ENCODE measurements around the gene ATP2C2.

Gene ATP2C2

DNA sequence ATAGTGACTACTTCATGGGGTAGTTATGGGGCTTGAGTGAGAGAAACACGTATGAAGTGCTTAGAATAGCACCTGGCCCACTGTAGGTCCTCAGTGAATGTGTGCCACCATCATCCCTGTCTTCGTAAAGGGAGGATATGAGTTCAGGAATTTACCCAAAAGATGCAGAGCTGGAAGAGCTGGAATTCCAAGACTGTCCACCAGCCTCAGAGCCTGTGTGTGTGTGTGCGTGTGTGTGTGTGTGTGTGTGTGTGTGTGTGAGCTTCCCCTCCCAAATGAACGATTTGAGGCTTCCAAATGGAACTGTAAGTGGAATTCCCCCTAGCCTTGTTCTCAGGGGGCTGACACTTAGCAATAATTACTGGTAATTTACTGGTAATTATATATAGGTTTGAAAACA, 46.4 kb upstream of the ATP2C2 start:
- no peaks in the 10 kb centered on the region for H3K79me1 ChIP-seq (replicated peaks; ENCODE audit: low read length, poor library complexity, severe bottlenecking)

DNA sequence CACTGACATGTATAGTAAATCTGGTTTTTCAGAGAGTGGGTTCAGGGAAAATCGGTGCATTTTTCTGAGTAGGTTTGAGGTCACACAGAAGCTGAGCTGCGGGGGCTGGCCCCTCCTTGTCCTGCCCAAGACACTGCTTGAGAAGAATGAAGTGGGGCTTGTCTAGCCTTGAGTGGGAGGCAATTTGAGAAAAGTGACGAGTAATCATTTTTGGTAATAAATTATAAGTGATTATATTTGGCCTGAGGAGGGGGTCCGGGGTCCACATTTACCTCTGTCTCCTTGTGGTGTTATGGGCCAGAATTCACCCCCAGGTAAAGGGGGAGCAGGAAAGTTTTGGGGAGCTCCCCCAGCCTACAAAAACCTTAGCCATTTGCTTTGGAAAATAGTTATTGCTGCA, 45.6 kb upstream of the ATP2C2 start:
- H2AFZ ChIP-seq (ENCODE audit: low read depth, low read length), result no peak overlapping the region
- DNase-seq, result no peak
- WGBS, result 86% methylated on average over 4 of the region's 4 CpGs
- H2AK5ac ChIP-seq (ENCODE audit: low read length, severe bottlenecking), result no peak overlapping the region
- H3K9ac ChIP-seq (ENCODE audit: low read length), result no peak overlapping the region
- H3K9me3 ChIP-seq (ENCODE audit: control insufficient read depth, low read length), result peaks cover 27% of the 10 kb centered on the region
- no peak overlapping the region for H4K91ac ChIP-seq (ENCODE audit: low read length)
- no peaks in the 10 kb centered on the region for H3K36me3 ChIP-seq (ENCODE audit: control insufficient read depth in 1 of 2, insufficient read depth in 2 of 2, low read depth in 1 of 2, low read length in 2 of 2)
- no peak overlapping the region for H3K18ac ChIP-seq (ENCODE audit: low read depth in 1 of 2, low read length in 2 of 2)
- no peak overlapping the region for H2BK5ac ChIP-seq (ENCODE audit: low read depth, low read length, poor library complexity, severe bottlenecking)
- no peaks in the 10 kb centered on the region for H3K79me1 ChIP-seq (replicated peaks; ENCODE audit: low read length, poor library complexity, severe bottlenecking)
- H3K4me1 ChIP-seq (ENCODE audit: control insufficient read depth, insufficient read depth, low read depth, low read length), result no peaks in the 10 kb centered on the region
- H3K4me2 ChIP-seq (ENCODE audit: low read length, poor library complexity, severe bottlenecking), result no peak overlapping the region
- H3K14ac ChIP-seq (ENCODE audit: low read length in 2 of 2), result no peak overlapping the region
- no peak overlapping the region for H3K4ac ChIP-seq (ENCODE audit: low read depth in 1 of 2, low read length in 2 of 2)
- H3K23ac ChIP-seq (ENCODE audit: low read length in 2 of 2), result no peak overlapping the region
- no peak overlapping the region for H3K4me3 ChIP-seq (ENCODE audit: insufficient read depth in 1 of 2, low read depth in 1 of 2, low read length in 2 of 2)
- H4K8ac ChIP-seq (ENCODE audit: low read length), result no peak overlapping the region
- H2BK120ac ChIP-seq (ENCODE audit: low read depth, low read length), result no peak overlapping the region
- no peak overlapping the region for H2BK15ac ChIP-seq (ENCODE audit: low read depth, poor library complexity, severe bottlenecking)
- H3K27me3 ChIP-seq (ENCODE audit: control insufficient read depth in 1 of 2, insufficient read depth in 1 of 2, low read length in 2 of 2), result peaks cover 12 to 54% of the 10 kb centered on the region in 2 experiments
- H2BK12ac ChIP-seq (ENCODE audit: low read length in 2 of 2), result no peak overlapping the region
- H3K27ac ChIP-seq (ENCODE audit: low read length, poor library complexity, severe bottlenecking), result no peak overlapping the region

More for the DNA sequence above, 46.4 kb upstream of the ATP2C2 start:
- no peak for DNase-seq
- no peak overlapping the region for H3K18ac ChIP-seq (ENCODE audit: low read depth in 1 of 2, low read length in 2 of 2)
- H3K4ac ChIP-seq (ENCODE audit: low read depth in 1 of 2, low read length in 2 of 2), result no peak overlapping the region
- no peak overlapping the region for H2AFZ ChIP-seq (ENCODE audit: low read depth, low read length)
- no peak overlapping the region for H3K27ac ChIP-seq (ENCODE audit: low read length, poor library complexity, severe bottlenecking)
- peaks cover 22% of the 10 kb centered on the region for H3K9me3 ChIP-seq (ENCODE audit: control insufficient read depth, low read length)
- H3K4me1 ChIP-seq (ENCODE audit: control insufficient read depth, insufficient read depth, low read depth, low read length), result no peaks in the 10 kb centered on the region
- H3K27me3 ChIP-seq (ENCODE audit: control insufficient read depth in 1 of 2, insufficient read depth in 1 of 2, low read length in 2 of 2), result peaks cover 12 to 56% of the 10 kb centered on the region in 2 experiments
- H2BK120ac ChIP-seq (ENCODE audit: low read depth, low read length), result no peak overlapping the region
- H3K36me3 ChIP-seq (ENCODE audit: control insufficient read depth in 1 of 2, insufficient read depth in 2 of 2, low read depth in 1 of 2, low read length in 2 of 2), result no peaks in the 10 kb centered on the region
- no peak overlapping the region for H3K4me3 ChIP-seq (ENCODE audit: insufficient read depth in 1 of 2, low read depth in 1 of 2, low read length in 2 of 2)
- H3K4me2 ChIP-seq (ENCODE audit: low read length, poor library complexity, severe bottlenecking), result no peak overlapping the region
- H3K9ac ChIP-seq (ENCODE audit: low read length), result no peak overlapping the region
- H2BK15ac ChIP-seq (ENCODE audit: low read depth, poor library complexity, severe bottlenecking), result no peak overlapping the region
- H4K91ac ChIP-seq (ENCODE audit: low read length), result no peak overlapping the region
- no peak overlapping the region for H3K23ac ChIP-seq (ENCODE audit: low read length in 2 of 2)
- no peak overlapping the region for H2AK5ac ChIP-seq (ENCODE audit: low read length, severe bottlenecking)
- H4K8ac ChIP-seq (ENCODE audit: low read length), result no peak overlapping the region
- WGBS, result 70% methylated on average over 3 of the region's 4 CpGs
- H3K14ac ChIP-seq (ENCODE audit: low read length in 2 of 2), result no peak overlapping the region
- H2BK5ac ChIP-seq (ENCODE audit: low read depth, low read length, poor library complexity, severe bottlenecking), result no peak overlapping the region
- no peak overlapping the region for H2BK12ac ChIP-seq (ENCODE audit: low read length in 2 of 2)

DNA sequence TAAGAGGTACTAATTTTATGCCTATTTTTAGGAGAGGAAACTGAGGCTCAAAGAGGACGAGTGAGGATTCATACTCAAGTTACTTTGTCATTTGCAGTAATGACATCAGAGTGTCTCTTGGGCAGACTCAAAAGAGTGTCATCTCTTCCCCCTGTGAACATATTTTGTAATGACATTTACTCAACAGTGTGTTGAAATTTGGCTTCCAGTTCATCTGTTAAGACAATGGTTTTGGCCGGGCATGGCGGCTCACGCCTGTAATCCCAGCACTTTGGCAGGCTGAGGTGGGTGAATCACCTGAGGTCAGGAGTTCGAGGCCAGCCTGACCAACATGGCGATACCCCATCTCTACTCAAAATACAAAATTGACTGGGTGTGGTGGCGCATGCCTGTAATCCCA, 44.7 kb upstream of the ATP2C2 start:
- Histone ChIP-seq H3K36me3 (ENCODE audit: control insufficient read depth in 1 of 2, insufficient read depth in 2 of 2, low read depth in 1 of 2, low read length in 2 of 2) (no peaks in the 10 kb centered on the region), H2AK5ac (ENCODE audit: low read length, severe bottlenecking) (no peak overlapping the region), H3K4me3 (ENCODE audit: insufficient read depth in 1 of 2, low read depth in 1 of 2, low read length in 2 of 2) (no peak overlapping the region), H2BK5ac (ENCODE audit: low read depth, low read length, poor library complexity, severe bottlenecking) (no peak overlapping the region), H3K4me2 (ENCODE audit: low read length, poor library complexity, severe bottlenecking) (no peak overlapping the region), H3K4me1 (ENCODE audit: control insufficient read depth, insufficient read depth, low read depth, low read length) (no peaks in the 10 kb centered on the region), H2BK120ac (ENCODE audit: low read depth, low read length) (no peak overlapping the region), H3K4ac (ENCODE audit: low read depth in 1 of 2, low read length in 2 of 2) (no peak overlapping the region), H4K8ac (ENCODE audit: low read length) (no peak overlapping the region), H3K27ac (ENCODE audit: low read length, poor library complexity, severe bottlenecking) (no peak overlapping the region), H4K91ac (ENCODE audit: low read length) (no peak overlapping the region), H3K18ac (ENCODE audit: low read depth in 1 of 2, low read length in 2 of 2) (no peak overlapping the region), H3K14ac (ENCODE audit: low read length in 2 of 2) (no peak overlapping the region), H3K27me3 (ENCODE audit: control insufficient read depth in 1 of 2, insufficient read depth in 1 of 2, low read length in 2 of 2) (peaks cover 16 to 54% of the 10 kb centered on the region in 2 experiments), H2BK15ac (ENCODE audit: low read depth, poor library complexity, severe bottlenecking) (no peak overlapping the region), H3K9ac (ENCODE audit: low read length) (no peak overlapping the region), H3K23ac (ENCODE audit: low read length in 2 of 2) (no peak overlapping the region), H3K79me1 (replicated peaks; ENCODE audit: low read length, poor library complexity, severe bottlenecking) (no peaks in the 10 kb centered on the region), H3K9me3 (ENCODE audit: control insufficient read depth, low read length) (peaks cover 27% of the 10 kb centered on the region), H2AFZ (ENCODE audit: low read depth, low read length) (no peak overlapping the region), H2BK12ac (ENCODE audit: low read length in 2 of 2) (no peak overlapping the region)
- 93% methylated on average over 7 of the region's 7 CpGs for WGBS
- no peak for DNase-seq

DNA sequence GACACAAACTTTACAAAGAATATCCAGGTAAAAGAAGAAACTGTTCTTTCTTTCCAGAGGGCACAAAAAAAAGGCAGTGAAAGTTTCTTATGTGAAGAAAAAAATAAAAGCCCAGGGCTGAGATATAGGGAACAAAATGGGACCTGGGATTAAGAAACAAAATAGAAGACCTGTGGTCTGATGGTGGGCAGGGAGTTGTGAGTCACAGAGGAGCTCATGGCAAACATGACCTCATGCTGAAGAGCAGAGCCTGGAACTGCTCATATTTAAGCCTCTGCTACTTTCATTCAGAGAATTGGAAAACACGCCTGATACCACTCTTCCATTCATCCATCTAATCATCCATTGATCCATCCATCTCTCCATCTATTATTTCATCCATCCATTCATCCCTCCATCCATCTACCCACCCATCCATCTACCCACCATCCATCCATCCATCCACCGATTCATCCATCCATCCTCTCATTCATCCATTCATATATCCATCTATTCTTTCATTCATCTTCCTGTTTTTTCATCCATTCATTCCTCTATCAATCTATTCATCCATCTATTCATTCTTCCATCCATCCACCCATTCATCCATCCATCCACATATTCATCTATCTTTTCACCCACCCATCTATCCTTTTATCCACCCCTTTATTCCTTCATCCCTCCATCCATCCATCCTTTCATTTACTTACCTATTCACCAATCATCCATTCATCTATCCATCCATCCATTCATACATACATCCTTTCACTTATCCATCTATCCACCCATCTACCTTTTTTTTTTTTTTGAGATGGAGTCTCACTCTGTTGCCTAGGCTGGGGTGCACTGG, 43.7 kb upstream of the ATP2C2 start:
- Histone ChIP-seq H2BK5ac (ENCODE audit: low read depth, low read length, poor library complexity, severe bottlenecking) (no peak overlapping the region), H3K4me3 (ENCODE audit: insufficient read depth in 1 of 2, low read depth in 1 of 2, low read length in 2 of 2) (no peak overlapping the region), H3K27ac (ENCODE audit: low read length, poor library complexity, severe bottlenecking) (no peak overlapping the region), H2AFZ (ENCODE audit: low read depth, low read length) (no peak overlapping the region), H3K4me2 (ENCODE audit: low read length, poor library complexity, severe bottlenecking) (no peak overlapping the region), H3K79me1 (replicated peaks; ENCODE audit: low read length, poor library complexity, severe bottlenecking) (no peaks in the 10 kb centered on the region), H3K4me1 (ENCODE audit: control insufficient read depth, insufficient read depth, low read depth, low read length) (no peaks in the 10 kb centered on the region), H2BK120ac (ENCODE audit: low read depth, low read length) (no peak overlapping the region), H2BK15ac (ENCODE audit: low read depth, poor library complexity, severe bottlenecking) (no peak overlapping the region), H3K18ac (ENCODE audit: low read depth in 1 of 2, low read length in 2 of 2) (no peak overlapping the region), H2BK12ac (ENCODE audit: low read length in 2 of 2) (no peak overlapping the region), H3K36me3 (ENCODE audit: control insufficient read depth in 1 of 2, insufficient read depth in 2 of 2, low read depth in 1 of 2, low read length in 2 of 2) (no peaks in the 10 kb centered on the region), H4K91ac (ENCODE audit: low read length) (no peak overlapping the region), H3K4ac (ENCODE audit: low read depth in 1 of 2, low read length in 2 of 2) (no peak overlapping the region), H2AK5ac (ENCODE audit: low read length, severe bottlenecking) (no peak overlapping the region), H3K23ac (ENCODE audit: low read length in 2 of 2) (no peak overlapping the region), H3K9ac (ENCODE audit: low read length) (no peak overlapping the region), H4K8ac (ENCODE audit: low read length) (no peak overlapping the region), H3K9me3 (ENCODE audit: control insufficient read depth, low read length) (peaks cover 27% of the 10 kb centered on the region), H3K27me3 (ENCODE audit: control insufficient read depth in 1 of 2, insufficient read depth in 1 of 2, low read length in 2 of 2) (peaks cover 16 to 54% of the 10 kb centered on the region in 2 experiments), H3K14ac (ENCODE audit: low read length in 2 of 2) (no peak overlapping the region)
- DNase-seq, result no peak
- WGBS, result 43% methylated on average over 2 of the region's 2 CpGs
